Measurements from ENCODE around the gene EFHC1. TPM values are rescaled to one million over a fixed set of nuclear protein-coding genes. Genes with fewer than 3 reads are reported as not detected.

The EFHC1 gene
- total RNA-seq, 4 donors from 2014 or later, result 30.6 to 45.6 (median 37.7) TPM

DNA sequence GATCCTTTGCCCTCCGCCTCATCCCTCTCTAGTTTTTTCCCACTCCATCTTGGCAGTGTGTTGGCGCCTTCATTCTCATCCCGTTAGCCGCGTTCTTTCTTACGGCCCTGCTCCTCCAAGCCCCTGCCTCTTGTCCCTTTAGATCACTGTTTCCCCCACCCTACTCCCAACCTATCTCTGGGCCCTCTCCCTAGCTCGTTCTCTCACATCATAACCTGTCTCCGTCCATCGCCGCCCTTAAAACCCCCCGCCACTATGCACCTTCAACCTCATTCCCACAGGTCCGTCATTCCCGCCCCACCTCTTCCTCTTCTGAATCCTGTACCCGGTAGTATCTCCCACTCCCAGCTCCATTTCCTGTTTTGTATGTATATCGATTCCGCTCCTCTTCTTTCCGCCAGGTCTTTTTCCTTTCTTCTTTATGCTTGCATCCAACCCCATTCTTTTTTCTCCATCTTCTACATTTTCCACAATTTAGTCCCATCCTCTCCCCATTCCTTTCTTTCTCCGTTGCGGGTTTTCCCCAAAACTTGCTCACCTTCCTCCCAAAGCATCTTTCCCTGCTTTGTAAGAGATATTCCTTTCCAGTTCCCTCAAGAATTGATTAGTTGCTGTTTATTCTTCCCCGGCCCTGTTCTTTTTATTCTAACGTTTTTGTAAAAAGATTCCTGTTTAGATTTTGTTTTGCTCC lies 671 bp downstream of the EFHC1 start:
- H3K27ac ChIP-seq, result peak overlapping the region; percentile 77 to 95 (median 88)
- H3K4me1 ChIP-seq, result peaks cover 0 to 67% (median 25%) of the 10 kb centered on the region in 4 donors
- H3K4me3 ChIP-seq, result peak overlapping the region; percentile 49 to 92 (median 80)
- H3K36me3 ChIP-seq, result no peaks in the 10 kb centered on the region
- no peaks in the 10 kb centered on the region for H3K27me3 ChIP-seq
- DNase-seq (ENCODE audit: low spot score in 2 of 2), result no peak
- TF ChIP-seq POLR2A (IDR thresholded peaks at IDR 0.05) (no peak), EP300 (IDR thresholded peaks at IDR 0.05) (no peak)
- 1 to 3% methylated on average over 21 of the region's 21 CpGs for whole genome bisulfite sequencing, 2 donors
- H3K9me3 ChIP-seq, result no peaks in the 10 kb centered on the region

DNA sequence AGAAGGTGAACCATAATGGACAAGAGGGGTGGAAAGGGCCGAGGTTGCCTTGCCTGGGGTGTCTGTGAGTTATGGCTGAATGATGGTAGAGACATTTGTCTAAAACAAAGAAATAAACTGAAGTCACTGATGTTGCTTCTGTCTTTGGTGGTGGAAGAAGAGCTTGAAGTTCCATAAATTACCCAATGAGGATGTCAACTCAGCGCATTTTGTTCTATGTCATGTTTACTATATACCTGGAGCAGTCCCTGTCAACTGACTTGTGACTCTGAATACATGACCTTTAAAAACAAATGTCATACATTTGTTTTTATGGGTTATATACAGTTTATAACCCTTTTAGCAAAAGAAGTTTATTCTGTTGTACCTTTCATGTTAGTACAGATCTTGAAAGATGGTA lies 2.0 kb downstream of the EFHC1 start:
- no peaks in the 10 kb centered on the region for H3K27me3 ChIP-seq
- no peaks in the 10 kb centered on the region for H3K36me3 ChIP-seq
- no peak overlapping the region for H3K4me3 ChIP-seq
- H3K9me3 ChIP-seq, result no peaks in the 10 kb centered on the region
- TF ChIP-seq POLR2A (IDR thresholded peaks at IDR 0.05) (no peak), EP300 (IDR thresholded peaks at IDR 0.05) (no peak)
- TF ChIP-seq, protein P1, sequence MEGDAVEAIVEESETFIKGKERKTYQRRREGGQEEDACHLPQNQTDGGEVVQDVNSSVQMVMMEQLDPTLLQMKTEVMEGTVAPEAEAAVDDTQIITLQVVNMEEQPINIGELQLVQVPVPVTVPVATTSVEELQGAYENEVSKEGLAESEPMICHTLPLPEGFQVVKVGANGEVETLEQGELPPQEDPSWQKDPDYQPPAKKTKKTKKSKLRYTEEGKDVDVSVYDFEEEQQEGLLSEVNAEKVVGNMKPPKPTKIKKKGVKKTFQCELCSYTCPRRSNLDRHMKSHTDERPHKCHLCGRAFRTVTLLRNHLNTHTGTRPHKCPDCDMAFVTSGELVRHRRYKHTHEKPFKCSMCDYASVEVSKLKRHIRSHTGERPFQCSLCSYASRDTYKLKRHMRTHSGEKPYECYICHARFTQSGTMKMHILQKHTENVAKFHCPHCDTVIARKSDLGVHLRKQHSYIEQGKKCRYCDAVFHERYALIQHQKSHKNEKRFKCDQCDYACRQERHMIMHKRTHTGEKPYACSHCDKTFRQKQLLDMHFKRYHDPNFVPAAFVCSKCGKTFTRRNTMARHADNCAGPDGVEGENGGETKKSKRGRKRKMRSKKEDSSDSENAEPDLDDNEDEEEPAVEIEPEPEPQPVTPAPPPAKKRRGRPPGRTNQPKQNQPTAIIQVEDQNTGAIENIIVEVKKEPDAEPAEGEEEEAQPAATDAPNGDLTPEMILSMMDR (IDR thresholded peaks at IDR 0.05), result no peak
- peaks cover 0 to 68% (median 19%) of the 10 kb centered on the region in 4 donors for H3K4me1 ChIP-seq
- 84 to 85% methylated on average over 2 of the region's 2 CpGs for WGBS, 2 donors
- no peak overlapping the region for H3K27ac ChIP-seq
- no peak for DNase-seq (ENCODE audit: low spot score in 2 of 2)

DNA sequence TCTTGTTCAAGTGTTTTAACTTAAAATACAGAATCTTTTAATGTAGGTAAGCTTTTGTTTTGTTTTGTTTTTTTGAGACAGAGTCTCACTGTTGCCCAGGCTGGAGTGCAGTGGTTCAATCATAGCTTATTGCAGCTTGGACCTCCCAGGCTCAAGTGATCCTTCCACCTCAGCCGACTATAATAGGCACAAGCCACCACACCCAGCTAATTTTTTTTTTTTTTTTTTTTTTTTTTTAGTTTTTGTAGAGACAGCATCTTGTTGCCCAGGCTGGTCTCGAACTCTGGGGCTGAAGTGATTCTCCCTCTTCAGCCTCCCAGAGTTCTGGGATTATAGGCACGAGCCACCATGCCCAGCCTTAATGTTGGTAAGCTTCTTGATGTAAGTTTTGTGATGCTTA lies 3.3 kb downstream of the EFHC1 start:
- Histone ChIP-seq H3K27ac (peak overlapping the region; percentile 44 to 91 (median 67)), H3K4me1 (peaks cover 0 to 59% (median 17%) of the 10 kb centered on the region in 4 donors), H3K27me3 (no peaks in the 10 kb centered on the region), H3K4me3 (no peak overlapping the region), H3K9me3 (no peaks in the 10 kb centered on the region), H3K36me3 (no peaks in the 10 kb centered on the region)
- whole genome bisulfite sequencing, 2 donors, result 30 to 35% methylated on average over 3 of the region's 3 CpGs
- DNase-seq (ENCODE audit: low spot score in 2 of 2), result no peak
- TF ChIP-seq POLR2A (IDR thresholded peaks at IDR 0.05) (no peak), EP300 (IDR thresholded peaks at IDR 0.05) (no peak)
- TF ChIP-seq, protein P1 (IDR thresholded peaks at IDR 0.05), result no peak

DNA sequence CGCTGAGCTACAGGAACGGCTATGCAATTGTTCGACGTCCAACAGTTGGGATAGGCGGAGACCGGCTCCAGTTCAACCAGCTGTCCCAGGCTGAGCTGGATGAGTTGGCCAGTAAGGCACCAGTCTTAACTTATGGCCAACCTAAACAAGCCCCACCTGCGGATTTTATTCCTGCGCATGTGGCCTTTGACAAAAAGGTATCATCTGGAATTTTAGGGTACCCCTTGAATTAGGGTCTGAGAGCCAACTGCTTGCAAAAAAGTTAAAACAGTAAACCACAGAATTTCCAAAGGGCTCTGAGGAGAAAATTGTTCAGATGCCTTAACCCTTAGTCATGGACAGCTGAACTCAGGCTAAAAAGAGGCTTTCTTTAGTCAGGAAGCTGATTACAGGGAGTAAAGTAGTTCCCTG lies 3.8 kb downstream of the EFHC1 start:
- Histone ChIP-seq H3K36me3 (no peaks in the 10 kb centered on the region), H3K27me3 (no peaks in the 10 kb centered on the region), H3K27ac (peak overlapping the region; percentile 44 to 91 (median 67)), H3K9me3 (no peaks in the 10 kb centered on the region), H3K4me1 (peaks cover 0 to 59% (median 17%) of the 10 kb centered on the region in 4 donors), H3K4me3 (peak overlapping the region in 2 of 4 donors; percentile 6)
- DNase-seq (ENCODE audit: low spot score in 2 of 2), result peak in 1 of 2 donors; percentile 20
- TF ChIP-seq, protein P1 (IDR thresholded peaks at IDR 0.05), result no peak
- TF ChIP-seq EP300 (IDR thresholded peaks at IDR 0.05), result peak in 1 of 2 donors; percentile 48
- 20% methylated on average over 8 of the region's 8 CpGs for WGBS, 2 donors

DNA sequence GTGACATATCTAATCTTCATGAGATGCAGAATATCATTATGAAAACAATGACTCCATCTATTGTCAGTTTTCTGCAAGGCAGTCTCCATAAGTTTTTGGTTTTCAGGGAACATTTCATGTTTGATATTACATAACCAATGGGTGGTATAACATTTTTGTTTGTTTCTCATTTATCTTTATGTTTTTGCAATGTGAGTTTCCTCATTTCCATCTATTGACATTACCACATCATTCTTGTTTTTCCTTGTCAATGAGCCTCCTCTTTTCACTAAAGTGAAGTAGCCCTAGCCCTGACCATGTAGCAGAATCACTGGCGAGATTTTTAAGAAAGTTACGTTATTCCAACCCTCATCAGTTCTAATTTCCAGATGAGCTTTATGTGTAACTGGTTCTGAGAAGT lies 4.4 kb downstream of the EFHC1 start:
- H3K27ac ChIP-seq, result peak overlapping the region; percentile 44 to 91 (median 67)
- no peaks in the 10 kb centered on the region for H3K27me3 ChIP-seq
- no peaks in the 10 kb centered on the region for H3K9me3 ChIP-seq
- peaks cover 0 to 4% (median 0%) of the 10 kb centered on the region in 3 donors for H3K36me3 ChIP-seq
- H3K4me3 ChIP-seq, result no peak overlapping the region
- peaks cover 0 to 54% (median 15%) of the 10 kb centered on the region in 4 donors for H3K4me1 ChIP-seq
- 27 to 43% methylated on average over 2 of the region's 2 CpGs for WGBS, 2 donors
- no peak for DNase-seq (ENCODE audit: low spot score in 2 of 2)
- no peak for TF ChIP-seq EP300 (IDR thresholded peaks at IDR 0.05)
- TF ChIP-seq, protein P1 (IDR thresholded peaks at IDR 0.05), result no peak
